BJ (cell line): ENCODE results near the gene FARP1. TPM values are rescaled to one million over a fixed set of nuclear protein-coding genes. Genes with fewer than 3 reads are reported as not detected.

ENCODE experiments used
- CTCF ChIA-PET: fragments of 350-600 bp; formaldehyde crosslinking; extraction: SDS; loops from one replicate; lab custom pipeline; 2021; ENCODE audit warnings: antibody characterized with exemption, inconsistent platforms; lab: Yijun Ruan, JAX
- POLR2A ChIA-PET: fragments of 300-600 bp; sonication (Branson Sonifier 250); formaldehyde crosslinking; extraction: SDS; loops from one replicate; lab custom pipeline; 2021; ENCODE audit warnings: antibody characterized with exemption; lab: Charles Lee
- DNase-seq: peaks from one replicate; pipeline ENCODE4 v3.0.0-alpha.2; 2011; ENCODE audit warnings: low read depth
- H3K27me3 ChIP-seq: 2 replicates; pipeline ENCODE4 v1.6.0; 2011; ENCODE audit warnings: low read length; ENCODE audit not compliant: control insufficient read depth, insufficient read depth
- H3K36me3 ChIP-seq: 2 replicates; pipeline ENCODE4 v1.5.1; 2011; ENCODE audit warnings: low read length; ENCODE audit not compliant: control insufficient read depth, insufficient read depth
- H3K4me3 ChIP-seq: 2 replicates; pipeline ENCODE4 v1.5.1; 2011; ENCODE audit warnings: low read depth, mild to moderate bottlenecking, control low read depth, low read length
- CTCF ChIP-seq: IDR thresholded peaks from 2 replicates; pipeline ENCODE4 v1.5.1; 2011; ENCODE audit warnings: low read depth, mild to moderate bottlenecking, control low read depth, inconsistent platforms, low read length, moderate library complexity; ENCODE audit not compliant: insufficient read depth
- polyA plus RNA-seq: library from polyadenylated mRNA; depleted of rRNA; stranded (reverse); fragments of >200 nt; gene quantifications from 2 replicates; pipeline ENCODE4 v1.2.3, GENCODE V29; 2011

FARP1 gene
- polyA plus RNA-seq, 1 experiment = 64.0 TPM

- ChIA-PET CTCF (interaction anchor here (0.7 kb wide), 1 partner anchor 13 kb away, joined by 3 read pairs; no protein-coding TSS in a partner anchor), POLR2A (no interaction called here)
- Histone ChIP-seq H3K4me3 (no peak overlapping the region), H3K27me3 (no peaks in the 10 kb centered on the region), H3K36me3 (no peaks in the 10 kb centered on the region; the same call in 1 of the 2 replicates)
- TF ChIP-seq CTCF = no peak
- no peak for DNase-seq
These were observed 209.3 kb downstream of the FARP1 start for GRCh38 chr13:98352226-98352625.

- POLR2A ChIA-PET = no interaction called here
These were observed 210.9 kb downstream of the FARP1 start for GRCh38 chr13:98353750-98354149.

GRCh38 chr13:98358937-98359336, 216.0 kb downstream of the FARP1 start:
- TF ChIP-seq CTCF = no peak
- Histone ChIP-seq H3K4me3 (no peak overlapping the region), H3K27me3 (no peaks in the 10 kb centered on the region), H3K36me3 (no peaks in the 10 kb centered on the region)
- POLR2A ChIA-PET = no interaction called here
- CTCF ChIA-PET = no interaction called here
- DNase-seq = no peak

More at GRCh38 chr13:98353750-98354149, 210.9 kb downstream of the FARP1 start:
- DNase-seq = no peak
- H3K4me3 ChIP-seq = no peak overlapping the region
- H3K36me3 ChIP-seq = no peaks in the 10 kb centered on the region
- CTCF ChIA-PET = no interaction called here
- TF ChIP-seq CTCF = no peak
- H3K27me3 ChIP-seq = no peaks in the 10 kb centered on the region

- Histone ChIP-seq H3K27me3 (no peaks in the 10 kb centered on the region), H3K36me3 (no peaks in the 10 kb centered on the region), H3K4me3 (no peak overlapping the region)
- TF ChIP-seq CTCF = no peak
- DNase-seq = no peak
- POLR2A ChIA-PET = no interaction called here
- CTCF ChIA-PET = no interaction called here
These were observed 217.7 kb downstream of the FARP1 start for GRCh38 chr13:98360545-98360944.

GRCh38 chr13:98363326-98363725, 220.4 kb downstream of the FARP1 start:
- H3K27me3 ChIP-seq = no peaks in the 10 kb centered on the region
- ChIA-PET CTCF (interaction anchor here (0.6 to 1.2 kb wide), 2 partner anchors 8 to 41 kb away, joined by 3 read pairs; no protein-coding TSS in a partner anchor), POLR2A (no interaction called here)
- no peaks in the 10 kb centered on the region for H3K36me3 ChIP-seq
- no peak for TF ChIP-seq CTCF
- no peak for DNase-seq
- H3K4me3 ChIP-seq = no peak overlapping the region
